Activated CD8-positive, alpha-beta memory T cell treated with anti-CD3 and anti-CD28 coated beads for 1 hour (primary cell): ENCODE measurements around the gene TWNK.
"Not testable (repeated sequence)": the region's sequence is repeated elsewhere in the genome, so short reads cannot be mapped to it uniquely, and the experiment has no call there.

Source experiments
- DNase-seq, 2 donors: peaks; one replicate each; pipeline ENCODE4 v3.0.0-alpha.2; 2020; ENCODE audit warnings: low read depth in 1 of 2; ENCODE audit errors: extremely low read depth in 1 of 2

The TWNK gene

GRCh38 chr10:101027106-101027720, 39.9 kb downstream of the TWNK start:
- DNase-seq, result no peak

GRCh38 chr10:101028446-101029337, 41.3 kb downstream of the TWNK start:
- no peak for DNase-seq

GRCh38 chr10:101029520-101030295, 42.4 kb downstream of the TWNK start:
- DNase-seq, result no peak

GRCh38 chr10:101030496-101031127, 43.3 kb downstream of the TWNK start:
- DNase-seq, result no peak

- DNase-seq, result peak; percentile 92 to 96
Observed at GRCh38 chr10:101031128-101031795, 43.9 kb downstream of the TWNK start, which contains the start of the genes PDZD7 and SFXN3. Gene PDZD7 (minus strand): TSS chr10:101031129. CDS start chr10:101030219, 910 bp downstream. Gene SFXN3 (plus strand): TSS chr10:101031234. CDS start chr10:101034695, 3,461 bp downstream.

- DNase-seq, result peak in 1 of 2 donors; percentile 73
Observed at GRCh38 chr10:101031796-101032636, 44.7 kb downstream of the TWNK start.

GRCh38 chr10:101032637-101033224, 45.4 kb downstream of the TWNK start:
- DNase-seq, result peak in 1 of 2 donors; percentile 40

GRCh38 chr10:101033276-101033675, 45.9 kb downstream of the TWNK start:
- DNase-seq, result no peak

- not testable (repeated sequence) for DNase-seq
Observed at GRCh38 chr10:101034404-101034803, 47.1 kb downstream of the TWNK start.

- no peak for DNase-seq
Observed at GRCh38 chr10:101035314-101035713, 48.0 kb downstream of the TWNK start.

- DNase-seq, result no peak
Observed at GRCh38 chr10:101035916-101036702, 48.8 kb downstream of the TWNK start.

- no peak for DNase-seq
Observed at GRCh38 chr10:101036726-101037125, 49.4 kb downstream of the TWNK start.

- DNase-seq, result no peak
Observed at GRCh38 chr10:101038484-101038883, 51.1 kb downstream of the TWNK start.

GRCh38 chr10:101040061-101040460, 52.7 kb downstream of the TWNK start:
- DNase-seq, result no peak

- DNase-seq, result no peak
Observed at GRCh38 chr10:101040851-101041250, 53.5 kb downstream of the TWNK start.

- DNase-seq, result peak in 1 of 2 donors; percentile 54
Observed at GRCh38 chr10:101041252-101041761, 54.0 kb downstream of the TWNK start.

GRCh38 chr10:101042118-101042517, 54.8 kb downstream of the TWNK start:
- DNase-seq, result no peak
